Transverse colon (tissue), 4 donors: ENCODE results near the gene SRI.

Experiments used
- POLR2A ChIP-seq: fragments of 450-650 bp; IDR thresholded peaks from one replicate; pipeline ENCODE4 v1.6.1; 2016; ENCODE audit warnings: antibody characterized with exemption, mild to moderate bottlenecking, moderate library complexity
- POLR2AphosphoS5 ChIP-seq, 3 donors: sonication (generic); formaldehyde crosslinking; IDR thresholded peaks; one replicate each; pipeline ENCODE4 v1.6.1; 2016; ENCODE audit warnings: antibody characterized with exemption in 3 of 3
- TF ChIP-seq, protein P1 (sequence below), 5 experiments: fragments of 200-600 bp in 3 of 5; fragments of 450-650 bp in 2 of 5; sonication (generic) in 3 of 5; IDR thresholded peaks; 1 replicate in 2 of 5; 2 replicates in 3 of 5; pipeline ENCODE4 v1.5.1; 2016 to 2017; ENCODE audit warnings: antibody characterized with exemption in 5 of 5, inconsistent platforms in 3 of 5, mild to moderate bottlenecking in 2 of 5, moderate library complexity in 1 of 5

DNA sequence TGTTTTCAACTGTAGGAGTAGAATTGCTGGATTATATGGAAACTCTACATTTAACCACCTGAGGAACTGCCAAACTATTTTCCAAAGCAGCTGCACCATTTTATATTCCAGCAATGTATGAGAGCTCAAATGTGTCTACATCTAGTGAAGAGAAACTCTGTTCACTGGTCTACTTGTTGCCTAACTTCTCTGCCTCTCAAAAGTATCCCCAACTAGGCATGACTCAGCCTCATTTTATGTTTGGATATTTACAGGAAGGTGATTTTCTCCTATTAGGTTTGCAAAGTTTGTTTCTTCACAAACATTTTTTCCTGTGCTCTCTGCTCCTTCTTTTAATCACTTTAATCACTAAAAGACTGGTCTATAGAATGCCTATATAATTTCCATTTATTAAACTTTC lies 37.1 kb upstream of the SRI start:
- TF ChIP-seq, protein P1, sequence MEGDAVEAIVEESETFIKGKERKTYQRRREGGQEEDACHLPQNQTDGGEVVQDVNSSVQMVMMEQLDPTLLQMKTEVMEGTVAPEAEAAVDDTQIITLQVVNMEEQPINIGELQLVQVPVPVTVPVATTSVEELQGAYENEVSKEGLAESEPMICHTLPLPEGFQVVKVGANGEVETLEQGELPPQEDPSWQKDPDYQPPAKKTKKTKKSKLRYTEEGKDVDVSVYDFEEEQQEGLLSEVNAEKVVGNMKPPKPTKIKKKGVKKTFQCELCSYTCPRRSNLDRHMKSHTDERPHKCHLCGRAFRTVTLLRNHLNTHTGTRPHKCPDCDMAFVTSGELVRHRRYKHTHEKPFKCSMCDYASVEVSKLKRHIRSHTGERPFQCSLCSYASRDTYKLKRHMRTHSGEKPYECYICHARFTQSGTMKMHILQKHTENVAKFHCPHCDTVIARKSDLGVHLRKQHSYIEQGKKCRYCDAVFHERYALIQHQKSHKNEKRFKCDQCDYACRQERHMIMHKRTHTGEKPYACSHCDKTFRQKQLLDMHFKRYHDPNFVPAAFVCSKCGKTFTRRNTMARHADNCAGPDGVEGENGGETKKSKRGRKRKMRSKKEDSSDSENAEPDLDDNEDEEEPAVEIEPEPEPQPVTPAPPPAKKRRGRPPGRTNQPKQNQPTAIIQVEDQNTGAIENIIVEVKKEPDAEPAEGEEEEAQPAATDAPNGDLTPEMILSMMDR (IDR thresholded peaks at IDR 0.05): no peak
- TF ChIP-seq POLR2AphosphoS5 (IDR thresholded peaks at IDR 0.05) (no peak), POLR2A (no peak)
